ENCODE results near the gene MRM1.
A peak's percentile ranks its signal among the peaks of the same experiment; 100 is the strongest.

MRM1 gene

GRCh38 chr17:36632916-36633771, 31.8 kb downstream of the MRM1 start:
- H3K9me3 ChIP-seq: no peaks in the 10 kb centered on the region
- no peak overlapping the region for H3K4me3 ChIP-seq (ENCODE audit: low read depth, low read length)
- peaks cover 9% of the 10 kb centered on the region for H3K4me1 ChIP-seq
- TF ChIP-seq CTCF (IDR thresholded peaks at IDR 0.05; ENCODE audit: low read depth, low read length): no peak
- no peaks in the 10 kb centered on the region for H3K36me3 ChIP-seq
- DNase-seq: no peak
- no peaks in the 10 kb centered on the region for H3K27me3 ChIP-seq

GRCh38 chr17:36640346-36640745, 39.0 kb downstream of the MRM1 start:
- TF ChIP-seq CTCF (IDR thresholded peaks at IDR 0.05; ENCODE audit: low read depth, low read length): no peak
- Histone ChIP-seq H3K9me3 (no peaks in the 10 kb centered on the region), H3K4me1 (0 out of 2 replicates have a peak, but pooled peaks cover 3% of the 10 kb centered on the region), H3K4me3 (ENCODE audit: low read depth, low read length) (no peak overlapping the region), H3K27me3 (no peaks in the 10 kb centered on the region), H3K36me3 (no peaks in the 10 kb centered on the region)
- DNase-seq: no peak

DNA sequence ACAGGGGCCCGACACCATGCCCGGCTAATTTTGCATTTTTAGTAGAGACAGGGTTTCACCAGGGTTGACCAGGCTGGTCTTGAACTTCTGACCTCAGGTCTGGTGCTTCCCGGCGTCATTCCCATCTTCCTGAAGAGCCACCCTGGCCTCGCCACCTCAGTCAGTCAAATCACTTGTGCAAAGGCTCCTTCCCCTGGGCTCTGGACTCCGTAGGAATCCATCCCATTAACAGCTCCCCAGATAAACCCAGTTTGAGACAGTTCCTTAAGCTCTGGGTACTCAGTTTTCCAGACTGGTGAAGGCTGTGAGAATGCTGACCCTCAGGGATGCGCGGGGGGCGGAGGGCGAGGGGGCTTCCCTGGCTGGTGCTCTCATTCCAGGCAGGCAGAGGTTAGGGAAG, 39.5 kb downstream of the MRM1 start:
- Histone ChIP-seq H3K36me3 (no peaks in the 10 kb centered on the region), H3K9me3 (no peaks in the 10 kb centered on the region), H3K27me3 (no peaks in the 10 kb centered on the region), H3K4me1 (0 out of 2 replicates have a peak, but pooled peaks cover 3% of the 10 kb centered on the region), H3K4me3 (ENCODE audit: low read depth, low read length) (no peak overlapping the region)
- TF ChIP-seq CTCF (IDR thresholded peaks at IDR 0.05; ENCODE audit: low read depth, low read length): no peak
- DNase-seq: no peak

- H3K36me3 ChIP-seq: no peaks in the 10 kb centered on the region
These were observed 40.0 kb downstream of the MRM1 start for GRCh38 chr17:36641331-36641876.

GRCh38 chr17:36641877-36642845, 40.8 kb downstream of the MRM1 start:
- Histone ChIP-seq H3K4me1 (peaks cover 3% of the 10 kb centered on the region; the same call in 1 of the 2 replicates), H3K27me3 (no peaks in the 10 kb centered on the region), H3K4me3 (ENCODE audit: low read depth, low read length) (peak overlapping the region; percentile 70), H3K9me3 (no peaks in the 10 kb centered on the region), H3K36me3 (no peaks in the 10 kb centered on the region)
- DNase-seq: peak; percentile 39
- TF ChIP-seq CTCF (IDR thresholded peaks at IDR 0.05; ENCODE audit: low read depth, low read length): no peak

More at GRCh38 chr17:36641331-36641876, 40.0 kb downstream of the MRM1 start:
- TF ChIP-seq CTCF (IDR thresholded peaks at IDR 0.05; ENCODE audit: low read depth, low read length): no peak
- DNase-seq: no peak
- Histone ChIP-seq H3K9me3 (no peaks in the 10 kb centered on the region), H3K4me3 (ENCODE audit: low read depth, low read length) (peak overlapping the region; percentile 70), H3K27me3 (no peaks in the 10 kb centered on the region), H3K4me1 (0 out of 2 replicates have a peak, but pooled peaks cover 3% of the 10 kb centered on the region)
